Mesothelial cell of epicardium (in vitro differentiated cells): ENCODE data around the gene CCDC92B. TPM values are rescaled to one million over a fixed set of nuclear protein-coding genes. Genes with fewer than 3 reads are reported as not detected.

Experiments used
- DNase-seq, 2 experiments: peaks; one replicate each; pipeline ENCODE4 v3.0.0; 2021; ENCODE audit warnings: low spot score in 2 of 2; ENCODE audit not compliant: unreplicated experiment in 2 of 2
- H3K27ac Mint-ChIP-seq: 2 replicates; pipeline ENCODE4 v1.8.0; 2021; ENCODE audit warnings: mixed read lengths
- H3K27me3 Mint-ChIP-seq: 2 replicates; pipeline ENCODE4 v1.8.0; 2021; ENCODE audit warnings: low read depth, mixed read lengths
- H3K36me3 Mint-ChIP-seq: 2 replicates; pipeline ENCODE4 v1.8.0; 2021; ENCODE audit warnings: mixed read lengths
- H3K4me1 Mint-ChIP-seq: 2 replicates; pipeline ENCODE4 v1.8.0; 2021; ENCODE audit warnings: mixed read lengths
- H3K4me3 Mint-ChIP-seq: 2 replicates; pipeline ENCODE4 v1.8.0; 2021; ENCODE audit warnings: mild to moderate bottlenecking, moderate library complexity, mixed read lengths
- H3K9me3 Mint-ChIP-seq: 2 replicates; pipeline ENCODE4 v1.8.0; 2021; ENCODE audit warnings: mixed read lengths
- total RNA-seq: library from RNA; stranded (reverse); gene quantifications from 3 replicates; pipeline ENCODE4 v1.2.1, GENCODE V29; 2021
- TF ChIP-seq, protein P1 (sequence below): fragments of 200-600 bp; sonication (generic); IDR thresholded peaks from one replicate; pipeline ENCODE4 v1.5.0; 2021; ENCODE audit warnings: antibody characterized with exemption; ENCODE audit not compliant: unreplicated experiment

The CCDC92B gene
- total RNA-seq, 1 donor from 2014 or later: 0.58 TPM

DNA sequence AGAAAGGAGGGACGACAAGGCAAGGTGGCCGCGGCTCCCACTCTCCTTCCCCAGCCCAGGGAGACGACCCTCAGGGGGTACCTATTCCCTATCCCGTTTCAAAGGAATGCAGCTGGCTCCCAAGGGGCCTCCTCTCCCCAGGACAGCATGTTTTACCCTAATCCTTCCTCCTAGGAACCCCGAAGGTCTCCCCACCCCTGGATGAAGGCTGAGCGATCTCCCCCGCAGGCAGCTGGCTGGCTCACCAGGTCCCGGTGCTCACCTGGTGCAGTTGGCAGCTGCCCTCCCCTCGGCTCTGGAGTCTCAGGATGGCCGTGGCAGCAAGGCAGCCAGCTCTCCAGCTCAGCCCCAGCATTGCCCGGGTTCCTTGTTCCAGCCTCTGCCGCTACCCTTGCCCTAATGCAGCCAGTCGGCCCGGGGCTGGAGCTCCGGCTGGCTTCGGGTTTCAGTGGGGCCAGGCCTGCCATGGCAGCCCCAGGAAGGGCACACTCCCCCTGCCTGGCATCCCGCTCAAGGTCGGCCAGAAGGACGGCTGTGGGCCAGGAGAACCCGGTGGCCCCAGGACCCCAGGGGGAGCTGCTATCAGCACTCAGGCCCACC is 42.4 kb downstream of the CCDC92B start:
- no peak for DNase-seq

DNA sequence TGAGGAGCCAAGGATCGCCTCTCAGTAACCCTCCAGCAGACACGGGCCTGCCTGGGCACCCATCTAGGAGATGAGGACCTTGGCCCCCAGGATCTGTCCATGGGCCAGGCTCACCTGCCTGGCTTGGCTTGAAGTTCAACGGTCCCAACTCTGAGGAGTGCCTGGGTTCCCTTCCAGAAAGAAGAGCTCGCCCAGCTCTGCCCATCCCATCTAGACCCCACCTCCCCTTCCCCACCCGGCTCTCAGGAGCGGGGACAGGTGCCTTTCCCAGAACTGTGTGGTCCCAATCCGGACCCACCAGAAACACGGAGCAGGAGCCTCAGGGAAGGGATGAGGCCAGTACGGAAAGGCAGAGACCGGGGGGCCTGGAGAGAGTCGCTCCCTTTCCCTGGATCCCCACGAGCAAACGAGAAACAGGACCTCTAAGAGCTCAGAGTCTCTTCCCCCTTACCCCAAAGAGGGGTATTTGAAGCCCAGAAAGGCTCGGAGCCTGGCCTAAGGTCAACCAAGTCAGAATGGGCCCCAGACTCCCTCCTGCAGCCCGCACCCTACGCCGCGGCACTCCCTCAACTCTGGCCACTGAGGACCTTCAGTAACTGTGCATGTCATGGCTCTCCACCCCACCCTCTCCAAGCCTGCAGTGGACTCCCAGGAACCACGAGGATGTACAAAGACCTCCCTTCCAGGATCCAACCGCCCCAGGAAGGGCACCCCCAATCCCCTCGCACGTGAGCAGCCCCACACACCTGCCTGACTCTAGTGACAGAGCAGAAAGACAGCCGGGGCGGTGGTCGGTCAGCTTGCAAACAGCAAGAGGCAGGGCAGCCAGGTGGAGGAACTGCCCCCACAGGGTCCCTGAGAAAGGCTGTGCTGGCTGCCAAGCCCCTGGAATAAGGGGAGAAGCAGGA is 43.3 kb downstream of the CCDC92B start:
- TF ChIP-seq, protein P1, sequence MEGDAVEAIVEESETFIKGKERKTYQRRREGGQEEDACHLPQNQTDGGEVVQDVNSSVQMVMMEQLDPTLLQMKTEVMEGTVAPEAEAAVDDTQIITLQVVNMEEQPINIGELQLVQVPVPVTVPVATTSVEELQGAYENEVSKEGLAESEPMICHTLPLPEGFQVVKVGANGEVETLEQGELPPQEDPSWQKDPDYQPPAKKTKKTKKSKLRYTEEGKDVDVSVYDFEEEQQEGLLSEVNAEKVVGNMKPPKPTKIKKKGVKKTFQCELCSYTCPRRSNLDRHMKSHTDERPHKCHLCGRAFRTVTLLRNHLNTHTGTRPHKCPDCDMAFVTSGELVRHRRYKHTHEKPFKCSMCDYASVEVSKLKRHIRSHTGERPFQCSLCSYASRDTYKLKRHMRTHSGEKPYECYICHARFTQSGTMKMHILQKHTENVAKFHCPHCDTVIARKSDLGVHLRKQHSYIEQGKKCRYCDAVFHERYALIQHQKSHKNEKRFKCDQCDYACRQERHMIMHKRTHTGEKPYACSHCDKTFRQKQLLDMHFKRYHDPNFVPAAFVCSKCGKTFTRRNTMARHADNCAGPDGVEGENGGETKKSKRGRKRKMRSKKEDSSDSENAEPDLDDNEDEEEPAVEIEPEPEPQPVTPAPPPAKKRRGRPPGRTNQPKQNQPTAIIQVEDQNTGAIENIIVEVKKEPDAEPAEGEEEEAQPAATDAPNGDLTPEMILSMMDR: no peak
- no peaks in the 10 kb centered on the region for H3K9me3 Mint-ChIP-seq
- no peak overlapping the region for H3K4me3 Mint-ChIP-seq
- no peak for DNase-seq
- peaks cover 23% of the 10 kb centered on the region for H3K4me1 Mint-ChIP-seq
- H3K36me3 Mint-ChIP-seq: no peaks in the 10 kb centered on the region
- no peak overlapping the region for H3K27ac Mint-ChIP-seq
- H3K27me3 Mint-ChIP-seq: no peaks in the 10 kb centered on the region

More for the DNA sequence above, 42.4 kb downstream of the CCDC92B start:
- TF ChIP-seq, protein P1: no peak
- Mint-ChIP-seq H3K27me3 (no peaks in the 10 kb centered on the region), H3K36me3 (no peaks in the 10 kb centered on the region), H3K9me3 (no peaks in the 10 kb centered on the region), H3K4me3 (no peak overlapping the region), H3K4me1 (peaks cover 25% of the 10 kb centered on the region), H3K27ac (no peak overlapping the region)

DNA sequence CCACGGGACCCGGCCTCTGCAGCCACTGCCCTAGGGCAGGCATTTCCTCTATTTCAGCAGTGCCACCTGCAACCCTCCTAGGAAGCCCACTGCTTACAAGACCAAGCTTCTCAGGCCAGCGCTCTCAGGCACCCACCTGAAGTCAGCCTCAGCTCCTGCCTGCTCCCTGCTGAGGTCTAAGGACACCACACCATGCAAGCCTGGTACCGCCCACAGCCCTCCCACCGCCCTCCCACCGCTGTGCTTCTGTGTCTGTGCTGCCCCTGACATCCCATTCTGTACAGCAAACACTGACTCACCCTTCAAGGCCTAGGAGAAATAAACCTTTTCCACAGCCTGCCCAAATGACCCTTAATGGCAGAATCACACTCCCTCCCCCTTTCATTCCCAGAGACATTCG is 44.2 kb downstream of the CCDC92B start:
- H3K4me3 Mint-ChIP-seq: no peak overlapping the region
- H3K27me3 Mint-ChIP-seq: no peaks in the 10 kb centered on the region
- H3K4me1 Mint-ChIP-seq: peaks cover 17% of the 10 kb centered on the region
- no peak overlapping the region for H3K27ac Mint-ChIP-seq
- DNase-seq: no peak
- no peaks in the 10 kb centered on the region for H3K9me3 Mint-ChIP-seq
- TF ChIP-seq, protein P1: no peak
- no peaks in the 10 kb centered on the region for H3K36me3 Mint-ChIP-seq

DNA sequence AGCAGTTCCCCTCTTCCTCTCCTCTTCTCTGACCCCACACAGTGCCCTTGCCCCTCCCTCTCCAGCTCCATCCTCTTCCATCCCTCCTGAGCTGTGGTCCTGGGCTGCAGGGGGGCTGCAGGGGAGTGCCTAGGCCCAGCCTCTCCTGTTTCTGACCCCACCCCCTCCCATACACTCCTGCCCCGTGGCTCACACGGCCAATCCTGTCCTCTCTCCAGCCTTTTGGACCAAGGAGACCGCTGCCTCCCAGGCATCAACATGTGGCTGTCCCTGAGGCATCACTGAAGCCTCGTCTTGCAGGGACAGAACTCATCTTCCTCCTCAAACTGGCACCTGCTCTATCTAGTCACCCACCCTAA is 44.6 kb downstream of the CCDC92B start:
- TF ChIP-seq, protein P1: no peak
- Mint-ChIP-seq H3K9me3 (no peaks in the 10 kb centered on the region), H3K27me3 (no peaks in the 10 kb centered on the region), H3K4me1 (peaks cover 13% of the 10 kb centered on the region), H3K27ac (no peak overlapping the region), H3K36me3 (no peaks in the 10 kb centered on the region), H3K4me3 (no peak overlapping the region)
- no peak for DNase-seq

DNA sequence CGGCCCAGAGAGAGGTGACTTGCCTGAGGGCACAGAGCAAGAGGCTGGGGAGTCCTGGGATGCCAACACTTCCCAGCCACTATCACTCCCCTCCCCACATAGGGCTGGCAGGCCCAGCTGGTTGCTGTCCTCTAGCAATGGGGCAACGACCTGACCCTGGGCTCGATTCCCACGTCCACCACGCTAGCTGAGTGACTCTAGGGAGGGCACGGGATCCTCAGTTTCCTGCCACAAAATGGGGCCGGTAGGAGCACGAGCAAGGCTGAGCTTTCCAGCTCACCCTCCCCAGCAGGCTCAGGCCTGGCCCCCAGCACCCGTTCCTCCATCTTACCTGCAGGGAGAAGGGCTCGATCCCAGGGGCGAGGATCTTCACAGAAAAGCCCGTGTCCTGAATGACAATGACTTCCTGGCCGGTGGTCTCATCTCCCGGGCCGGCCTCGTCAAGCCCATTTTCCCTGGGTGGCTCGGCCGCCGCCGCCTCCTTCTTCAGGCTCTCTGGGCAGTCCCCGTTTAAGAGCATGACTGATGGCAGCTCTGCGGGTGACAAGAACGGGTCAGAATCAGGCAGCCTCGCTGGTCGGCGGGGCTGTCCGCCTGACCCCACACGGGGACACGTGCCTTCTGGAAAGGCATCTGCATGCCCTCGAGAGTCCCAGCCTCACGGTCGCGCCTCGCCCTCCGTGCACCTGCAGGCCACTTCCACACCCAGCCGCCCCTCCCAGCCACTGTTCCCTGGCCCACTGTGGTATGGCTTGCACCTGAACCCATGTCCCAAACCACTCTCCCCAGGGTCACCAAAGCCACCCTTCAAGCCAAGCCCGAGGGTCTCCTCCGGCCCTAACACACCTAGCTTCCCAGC is 45.2 kb downstream of the CCDC92B start:
- Mint-ChIP-seq H3K36me3 (no peaks in the 10 kb centered on the region), H3K9me3 (no peaks in the 10 kb centered on the region), H3K4me1 (peaks cover 7% of the 10 kb centered on the region), H3K27me3 (no peaks in the 10 kb centered on the region), H3K27ac (no peak overlapping the region), H3K4me3 (no peak overlapping the region)
- TF ChIP-seq, protein P1: no peak
- no peak for DNase-seq
